ENCODE measurements around the gene CHRM4.

Gene CHRM4

GRCh38 chr11:46335890-46336562, 55.5 kb downstream of the CHRM4 start:
- peak overlapping the region; percentile 36 for H3K27ac ChIP-seq
- TF ChIP-seq CTCF (IDR thresholded peaks at IDR 0.05) (no peak), ZFX (IDR thresholded peaks at IDR 0.05; ENCODE audit: borderline replicate concordance) (no peak)

DNA sequence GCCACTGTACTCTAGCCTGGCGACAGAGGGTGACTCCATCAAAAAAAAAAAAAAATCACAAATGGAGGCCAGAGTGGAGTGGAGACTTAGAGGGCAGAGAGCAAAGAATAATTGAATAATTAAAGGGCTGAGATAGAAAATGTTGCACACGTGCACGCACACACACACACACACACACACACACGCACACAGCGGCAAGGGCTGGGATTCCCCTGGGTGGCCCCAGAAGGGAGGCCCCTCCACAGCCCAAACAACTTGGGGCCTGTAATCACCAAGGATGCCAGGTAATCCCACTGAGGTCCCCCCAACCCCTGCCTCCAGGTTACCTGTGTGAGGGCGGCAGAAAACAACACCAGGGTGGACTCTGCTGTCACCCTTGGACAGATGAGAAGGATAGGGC, 56.3 kb downstream of the CHRM4 start:
- no peak for TF ChIP-seq ZFX (IDR thresholded peaks at IDR 0.05; ENCODE audit: borderline replicate concordance)
- no peak for TF ChIP-seq CTCF (IDR thresholded peaks at IDR 0.05)
- H3K27ac ChIP-seq: peak overlapping the region; percentile 36

DNA sequence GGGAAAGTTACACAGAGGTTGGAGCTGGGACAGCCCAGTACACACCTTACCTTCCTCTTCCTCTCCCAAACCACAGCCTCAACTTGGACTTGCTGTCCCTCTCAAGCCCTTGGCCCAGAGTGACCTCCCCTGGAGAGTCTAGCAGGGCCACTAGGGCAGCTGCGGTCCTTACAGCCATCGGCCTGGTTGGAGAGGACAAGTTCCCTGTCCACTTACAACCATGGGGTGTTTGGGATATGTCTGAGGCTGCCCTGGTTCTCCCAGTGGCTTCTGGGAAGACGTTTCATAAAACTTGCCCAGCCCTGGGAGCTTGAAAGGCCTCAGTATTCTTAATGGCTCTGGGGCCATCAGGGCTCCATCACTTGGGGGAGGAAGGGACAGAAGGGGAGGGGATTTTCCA, 57.4 kb downstream of the CHRM4 start:
- H3K27ac ChIP-seq: 0 out of 2 replicates have a peak overlapping the region, but pooled peaks have one; percentile 37
- no peak for TF ChIP-seq ZFX (IDR thresholded peaks at IDR 0.05; ENCODE audit: borderline replicate concordance)
- TF ChIP-seq CTCF (IDR thresholded peaks at IDR 0.05): no peak

Measured in 22Rv1 (cell line).